Ramos (cell line): ENCODE data around the gene ZNF324.
"Not testable (repeated sequence)": the region's sequence is repeated elsewhere in the genome, so short reads cannot be mapped to it uniquely, and the experiment has no call there.

Experiments used
- in situ Hi-C: fragments of 300-500 bp; cut with MboI; formaldehyde crosslinking; loops from one replicate; pipeline ENCODE4 v1.14.3; 2022; ENCODE audit warnings: low sequenced_read_pairs; ENCODE audit not compliant: unreplicated experiment

Gene ZNF324

DNA sequence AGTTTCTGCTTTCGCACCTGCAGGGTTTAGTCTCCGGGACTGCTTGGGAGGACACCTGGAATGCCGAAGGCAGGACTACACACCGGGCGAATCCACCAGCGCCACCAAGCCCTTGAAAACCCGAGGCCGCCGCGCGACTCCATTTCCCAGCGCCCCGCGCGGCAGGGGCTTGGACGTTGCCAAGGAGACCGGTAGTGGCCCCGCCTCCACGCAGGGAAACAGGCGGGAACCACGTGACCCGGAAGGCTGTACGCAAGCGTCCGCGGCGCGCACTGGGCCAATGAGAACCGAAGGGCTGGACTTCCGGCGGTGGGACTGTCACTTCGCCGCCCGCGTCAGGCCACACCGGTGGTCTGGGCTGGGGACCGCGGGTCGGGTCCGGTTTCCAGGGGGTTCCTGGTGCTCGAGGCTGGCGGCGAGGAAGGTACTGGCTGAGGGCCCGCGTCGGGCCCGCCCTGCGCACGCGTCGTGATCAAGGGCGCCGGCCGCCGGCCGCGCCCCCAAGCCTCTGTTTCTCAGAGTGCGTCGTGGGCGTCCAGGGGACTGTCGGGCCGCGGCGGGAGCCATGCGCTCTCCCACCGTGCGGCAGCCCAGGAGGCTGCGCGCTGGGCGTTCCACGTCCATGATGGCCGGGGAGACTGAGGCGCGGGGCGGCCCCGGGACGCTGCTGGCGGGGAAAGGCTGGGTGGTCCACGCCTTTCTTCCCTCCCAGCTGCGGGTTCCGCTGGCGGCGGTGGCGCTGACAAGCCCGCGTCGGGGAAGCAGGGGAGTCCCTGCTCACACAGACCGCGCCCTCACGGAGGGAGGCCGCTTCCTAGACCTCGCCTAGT, at the start of gene ZNF324:
TSS of gene ZNF324 (plus strand) at position 321 of the 830 bp plus-strand sequence. CDS start 2,106 bp downstream, outside the sequence.
- in situ Hi-C loops: no loop called here

GRCh38 chr19:58428617-58429016, 38.3 kb upstream of the ZNF324 start:
- in situ Hi-C loops: no loop called here

DNA sequence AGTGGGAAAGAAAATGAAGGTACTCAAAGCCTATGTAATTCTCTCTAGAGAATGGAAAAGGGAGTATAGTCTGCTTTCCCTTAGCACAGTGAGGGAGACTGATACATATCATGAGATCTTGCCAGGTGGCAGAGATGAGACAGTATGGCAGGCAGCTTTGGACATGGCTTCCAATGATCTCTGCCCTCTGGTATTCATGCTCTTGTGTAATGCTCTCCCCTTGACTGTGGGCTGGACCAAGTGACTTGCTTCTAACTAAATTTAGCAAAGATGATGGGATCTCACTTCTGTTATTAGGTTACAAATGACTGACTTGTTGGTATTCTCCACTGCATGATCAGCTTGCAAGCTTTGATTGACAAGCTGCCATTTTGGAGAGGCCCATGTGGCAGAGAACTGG, 37.1 kb upstream of the ZNF324 start:
- in situ Hi-C loops: no loop called here

DNA sequence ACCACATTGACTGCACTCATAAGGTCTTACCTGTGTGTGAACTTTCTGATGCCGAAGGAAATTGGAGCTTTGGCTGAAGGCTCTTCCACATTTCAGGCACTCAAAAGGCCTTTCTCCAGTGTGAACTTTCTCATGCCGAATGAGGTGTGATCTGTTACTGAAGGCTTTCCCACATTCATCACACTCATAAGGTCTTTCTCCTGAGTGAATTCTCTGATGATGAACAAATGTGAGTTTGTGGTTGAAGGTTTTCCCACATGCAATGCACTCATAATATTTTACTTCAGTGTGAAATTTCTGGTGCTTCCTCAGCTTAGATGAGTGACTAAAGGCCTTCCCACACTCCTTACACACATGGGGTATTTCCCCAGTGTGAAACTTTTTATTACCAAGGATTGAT, 32.7 kb upstream of the ZNF324 start:
- in situ Hi-C loops: no loop called here

DNA sequence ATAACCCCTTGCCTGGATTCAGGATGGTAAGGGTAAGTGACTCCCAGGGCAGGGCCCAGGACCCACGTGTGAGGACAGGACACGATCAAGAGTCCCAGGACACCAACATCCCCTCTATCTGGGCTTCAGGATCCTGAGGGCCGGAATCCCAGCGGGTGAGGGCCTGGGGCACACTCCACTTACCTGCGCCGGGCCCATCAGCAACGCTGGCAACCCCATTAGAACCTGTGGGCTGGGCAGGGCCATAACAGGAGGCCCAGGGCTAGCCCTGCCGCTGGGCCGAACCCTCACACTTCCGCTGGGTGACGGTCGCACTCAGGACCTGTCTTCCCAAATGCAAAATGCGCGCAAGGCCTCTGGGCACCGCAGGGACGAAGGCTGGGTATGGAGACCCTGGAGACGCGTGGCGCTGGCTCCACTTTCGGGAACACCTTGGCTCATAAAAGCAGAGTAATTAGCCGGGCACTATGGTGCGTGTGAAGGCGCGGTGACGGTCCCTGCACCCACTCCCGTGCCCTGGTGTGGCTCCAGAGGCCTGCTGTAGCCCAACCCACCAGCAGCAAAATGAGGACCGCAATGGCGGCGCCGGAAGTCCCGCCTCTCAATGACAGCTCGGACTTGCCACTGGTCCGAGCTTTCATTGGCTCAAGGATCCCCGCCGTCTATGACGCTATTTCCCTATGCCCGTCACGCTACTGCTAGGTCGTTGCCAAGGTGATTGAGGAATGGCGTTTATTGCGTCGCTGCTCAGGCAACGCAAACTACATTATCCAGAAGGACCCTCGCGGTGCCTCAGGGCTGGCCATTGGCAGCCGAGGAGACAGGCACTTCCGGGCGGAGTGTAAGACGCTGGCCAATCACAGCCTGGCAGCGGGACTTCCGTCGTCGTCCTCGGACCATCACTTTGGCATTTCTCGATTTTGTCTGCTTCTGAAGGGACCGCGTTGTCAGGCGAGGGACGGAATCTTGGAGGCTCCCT, 27.0 kb upstream of the ZNF324 start, which contains the start of gene ZNF132:
TSS of gene ZNF132 (minus strand) at position 578 of the 979 bp plus-strand sequence. CDS start at position 246, 332 bp downstream.
- in situ Hi-C loops: no loop called here

- in situ Hi-C loops: no loop called here
Observed at GRCh38 chr19:58440556-58440955, 26.3 kb upstream of the ZNF324 start.

- in situ Hi-C loops: not testable (repeated sequence)
Observed at GRCh38 chr19:58442986-58443385, 23.9 kb upstream of the ZNF324 start.

- in situ Hi-C loops: not testable (repeated sequence)
Observed at GRCh38 chr19:58448860-58449259, 18.0 kb upstream of the ZNF324 start.

DNA sequence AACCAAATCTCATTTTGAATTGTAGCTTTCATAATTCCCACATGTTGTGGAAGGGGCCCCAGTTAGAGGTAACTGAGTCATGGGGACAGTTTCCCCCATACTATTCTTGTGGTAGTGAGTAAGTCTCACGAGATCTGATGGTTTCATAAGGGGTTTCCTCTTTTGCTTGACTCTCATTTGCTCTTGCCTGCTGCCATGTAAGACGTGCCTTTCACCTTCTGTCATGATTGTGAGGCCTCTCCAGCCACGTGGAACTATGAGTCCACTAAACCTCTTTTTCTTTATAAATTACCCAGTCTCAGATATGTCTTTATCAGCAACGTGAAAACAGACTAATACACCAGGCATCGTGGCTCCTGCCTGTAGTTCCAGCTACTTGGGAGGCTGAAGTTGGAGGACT, 16.9 kb upstream of the ZNF324 start:
- in situ Hi-C loops: not testable (repeated sequence)

GRCh38 chr19:58450856-58451357, 16.0 kb upstream of the ZNF324 start:
- in situ Hi-C loops: no loop called here

- in situ Hi-C loops: no loop called here
Observed at GRCh38 chr19:58451358-58452101, 15.3 kb upstream of the ZNF324 start, which contains the start of gene ZNF324B. Gene ZNF324B, plus strand, starts transcription at chr19:58451622. Its CDS starts 2,080 bp downstream, at chr19:58453702.

DNA sequence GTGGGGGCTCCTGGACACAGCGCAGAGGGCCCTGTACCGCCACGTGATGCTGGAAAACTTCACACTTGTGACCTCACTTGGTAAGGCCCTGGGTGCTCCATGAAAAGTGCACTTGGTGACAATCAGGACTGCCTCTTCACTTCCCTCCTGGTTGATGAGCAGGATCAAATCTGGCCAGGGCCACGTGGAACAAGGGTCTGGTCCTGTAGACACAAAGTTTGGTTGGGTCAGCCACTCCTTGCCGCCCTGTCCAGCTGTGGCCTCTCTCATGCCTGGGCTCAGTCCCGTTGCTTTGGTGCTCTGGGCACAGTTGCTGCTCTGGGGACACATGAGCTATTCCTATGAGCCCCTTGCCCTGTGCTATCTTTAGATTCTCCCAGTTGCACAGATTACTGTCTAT, 13.1 kb upstream of the ZNF324 start:
- in situ Hi-C loops: no loop called here

GRCh38 chr19:58455306-58455705, 11.6 kb upstream of the ZNF324 start:
- in situ Hi-C loops: no loop called here

- in situ Hi-C loops: no loop called here
Observed at GRCh38 chr19:58456111-58456510, 10.8 kb upstream of the ZNF324 start.

GRCh38 chr19:58460039-58460438, 6.8 kb upstream of the ZNF324 start:
- in situ Hi-C loops: no loop called here

DNA sequence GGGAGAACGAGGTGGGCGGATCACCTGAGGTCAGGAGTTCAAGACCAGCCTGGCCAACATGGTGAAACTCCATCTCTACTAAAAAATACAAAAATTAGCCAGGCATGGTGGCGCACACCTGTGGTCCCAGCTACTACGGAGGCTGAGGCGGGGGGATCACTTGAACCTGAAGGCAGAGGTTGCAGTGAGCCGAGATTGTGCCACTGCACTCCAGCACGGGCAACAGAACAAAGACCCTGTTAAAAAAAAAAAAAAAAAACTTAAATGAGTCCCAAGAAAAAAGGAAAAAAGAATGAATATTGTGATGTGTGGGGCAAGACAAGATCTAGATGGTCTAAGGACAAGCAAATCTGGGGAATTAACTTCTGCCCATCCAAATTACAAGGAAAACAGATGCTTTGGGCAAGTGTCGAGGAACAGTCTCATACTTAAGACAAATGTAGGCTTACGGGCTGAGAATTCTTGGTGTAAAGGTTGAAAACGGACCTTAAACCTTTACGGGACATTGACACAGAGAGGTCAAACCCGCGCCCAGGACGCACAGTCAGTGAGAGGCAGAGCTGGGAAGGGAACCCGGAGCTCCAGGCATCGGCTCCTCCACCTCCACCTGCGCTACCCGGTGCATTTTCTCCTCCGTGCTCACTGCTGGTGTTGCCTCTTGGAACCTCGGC, 656 bp upstream of the ZNF324 start:
- in situ Hi-C loops: no loop called here

DNA sequence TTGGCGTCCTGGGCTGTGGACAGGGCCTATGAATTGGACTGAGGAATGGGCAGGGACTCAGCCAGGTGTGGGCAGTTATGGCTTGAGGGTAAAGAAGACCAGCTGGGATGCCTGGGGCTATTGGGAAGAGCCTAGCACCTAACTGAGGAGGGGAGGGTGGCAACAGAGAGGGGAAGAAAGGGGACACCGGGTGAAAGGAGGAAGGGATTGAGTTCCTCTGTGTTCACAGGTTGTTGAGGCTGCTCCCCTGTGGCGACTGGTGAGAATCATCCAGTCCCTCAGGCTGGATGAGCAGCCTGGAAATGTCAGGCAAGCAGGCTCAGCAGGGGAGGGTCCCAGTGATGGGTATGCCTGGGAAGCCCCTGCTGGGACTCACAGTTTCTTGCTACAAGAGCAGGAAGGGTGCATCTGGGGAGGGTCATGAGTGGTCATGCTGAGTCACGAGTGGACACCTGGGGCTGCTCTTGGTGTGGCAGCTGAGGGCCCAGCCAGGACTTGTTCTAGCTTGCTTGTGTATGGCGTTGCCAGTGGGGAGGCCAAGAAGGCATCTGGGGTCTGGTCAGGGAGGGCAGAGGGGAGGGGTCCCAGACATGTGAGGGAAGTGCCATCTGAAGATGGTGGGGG, 1.4 kb downstream of the ZNF324 start:
- in situ Hi-C loops: no loop called here

DNA sequence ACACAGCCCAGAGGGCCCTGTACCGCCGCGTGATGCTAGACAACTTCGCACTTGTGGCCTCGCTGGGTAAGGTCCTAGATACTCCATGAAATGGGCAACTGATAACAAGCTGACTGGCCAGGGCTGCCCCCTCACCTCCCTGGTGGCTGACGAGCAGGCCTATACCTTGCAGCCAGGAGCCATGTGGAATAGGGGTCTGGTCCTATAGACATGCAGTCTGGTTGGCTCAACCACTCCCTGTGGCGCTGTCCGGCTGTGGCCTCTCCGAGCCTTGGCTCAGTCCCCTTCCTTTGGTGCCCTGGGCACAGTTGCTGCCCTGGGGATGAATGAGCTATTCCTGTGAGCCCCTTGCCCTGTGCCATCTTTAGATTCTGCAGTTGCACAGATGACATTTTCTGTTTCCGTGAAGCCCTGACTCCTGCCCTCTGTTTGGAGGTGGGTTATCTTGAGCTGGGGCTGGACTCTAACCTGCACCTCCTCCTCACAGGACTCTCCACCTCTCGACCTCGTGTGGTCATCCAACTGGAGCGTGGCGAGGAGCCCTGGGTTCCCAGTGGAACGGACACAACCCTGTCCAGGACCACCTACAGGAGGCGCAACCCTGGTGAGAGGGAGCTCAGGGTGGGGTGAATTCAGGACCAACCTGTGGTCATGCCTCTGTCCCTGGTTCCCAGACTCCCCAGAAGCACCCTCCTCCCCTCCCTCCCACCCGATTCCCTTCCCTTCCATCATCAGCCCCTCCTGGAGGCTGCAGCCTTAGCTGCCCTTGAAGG, 2.5 kb downstream of the ZNF324 start:
- in situ Hi-C loops: no loop called here
